HEK293 (cell line): ENCODE measurements around the gene MEIKIN.

ENCODE experiments used
- CTCF ChIA-PET: fragments of 350-600 bp; formaldehyde crosslinking; extraction: SDS; loops from one replicate; lab custom pipeline; 2021; ENCODE audit warnings: antibody characterized with exemption; lab: Yijun Ruan, JAX
- POLR2A ChIA-PET: fragments of 300-600 bp; formaldehyde crosslinking; extraction: SDS; loops from one replicate; lab custom pipeline; 2020; ENCODE audit warnings: antibody characterized with exemption, inconsistent platforms; lab: Yijun Ruan, JAX
- H3K27ac ChIP-seq: fragments of 200-500 bp; sonication (Bioruptor generic); 2 replicates; pipeline ENCODE4 v1.5.1; 2014; ENCODE audit warnings: low read depth, low read length, control low read depth, inconsistent platforms; ENCODE audit errors: extremely low read depth
- H3K36me3 ChIP-seq, 2 experiments: fragments of 200-500 bp in 1 of 2; sonication (Bioruptor generic) in 1 of 2; 1 replicate in 1 of 2; 2 replicates in 1 of 2; pipeline ENCODE4 v1.5.1; 2014 to 2017; ENCODE audit warnings: inconsistent platforms in 2 of 2, low read length in 2 of 2; ENCODE audit not compliant: control insufficient read depth in 2 of 2, insufficient read depth in 1 of 2
- H3K4me1 ChIP-seq: fragments of 200-500 bp; sonication (Bioruptor generic); 2 replicates; pipeline ENCODE4 v1.5.1; 2014; ENCODE audit warnings: mild to moderate bottlenecking, low read length, inconsistent platforms; ENCODE audit not compliant: control insufficient read depth, insufficient read depth
- H3K4me3 ChIP-seq: 2 replicates; pipeline ENCODE4 v1.5.1; 2011; ENCODE audit warnings: low read depth, mild to moderate bottlenecking, control low read depth, low read length, moderate library complexity
- H3K9me3 ChIP-seq: fragments of 200-500 bp; sonication (Bioruptor generic); 2 replicates; pipeline ENCODE4 v1.5.1; 2014; ENCODE audit warnings: low read depth, low read length, inconsistent platforms; ENCODE audit not compliant: control insufficient read depth, insufficient read depth
- BCL11A ChIP-seq: fragments of 450-650 bp; formaldehyde crosslinking; IDR thresholded peaks from 2 replicates; pipeline ENCODE4 v1.5.1; 2016; ENCODE audit warnings: low read depth, missing biosample characterization, missing genetic modification characterization
- PRDM6 ChIP-seq: fragments of 450-650 bp; formaldehyde crosslinking; IDR thresholded peaks from 2 replicates; pipeline ENCODE4 v1.5.1; 2017; ENCODE audit warnings: missing biosample characterization, missing genetic modification characterization
- SCRT1 ChIP-seq: fragments of 450-650 bp; formaldehyde crosslinking; IDR thresholded peaks from 2 replicates; pipeline ENCODE4 v1.5.1; 2016; ENCODE audit warnings: missing biosample characterization, missing genetic modification characterization, borderline replicate concordance
- ZBTB17 ChIP-seq: fragments of 450-650 bp; formaldehyde crosslinking; IDR thresholded peaks from 2 replicates; pipeline ENCODE4 v1.5.1; 2016; ENCODE audit warnings: missing biosample characterization, missing genetic modification characterization
- ZBTB21 ChIP-seq: fragments of 450-650 bp; formaldehyde crosslinking; IDR thresholded peaks from 2 replicates; pipeline ENCODE4 v1.5.1; 2017; ENCODE audit warnings: missing biosample characterization, missing genetic modification characterization
- ZNF121 ChIP-seq: fragments of 450-650 bp; formaldehyde crosslinking; IDR thresholded peaks from 2 replicates; pipeline ENCODE4 v1.5.1; 2016; ENCODE audit warnings: missing biosample characterization, missing genetic modification characterization
- ZNF214 ChIP-seq: fragments of 450-650 bp; formaldehyde crosslinking; IDR thresholded peaks from 2 replicates; pipeline ENCODE4 v1.5.1; 2017; ENCODE audit warnings: missing biosample characterization, mild to moderate bottlenecking, missing genetic modification characterization, borderline replicate concordance
- ZNF350 ChIP-seq: fragments of 450-650 bp; formaldehyde crosslinking; IDR thresholded peaks from 2 replicates; pipeline ENCODE4 v1.5.0; 2017; ENCODE audit warnings: missing biosample characterization, mild to moderate bottlenecking, missing genetic modification characterization
- ZNF37A ChIP-seq: fragments of 450-650 bp; IDR thresholded peaks from 2 replicates; pipeline ENCODE4 v1.5.1; 2018; ENCODE audit warnings: missing biosample characterization, missing genetic modification characterization
- ZNF654 ChIP-seq: fragments of 450-650 bp; formaldehyde crosslinking; IDR thresholded peaks from 2 replicates; pipeline ENCODE4 v1.5.1; 2016; ENCODE audit warnings: low read depth, missing biosample characterization, missing genetic modification characterization
- ZNF660 ChIP-seq: fragments of 450-650 bp; IDR thresholded peaks from 2 replicates; pipeline ENCODE4 v1.5.1; 2018; ENCODE audit warnings: missing biosample characterization, mild to moderate bottlenecking, missing genetic modification characterization
- ZNF768 ChIP-seq: fragments of 450-650 bp; formaldehyde crosslinking; IDR thresholded peaks from 2 replicates; pipeline ENCODE4 v1.5.1; 2018; ENCODE audit warnings: missing biosample characterization, mild to moderate bottlenecking, missing genetic modification characterization
- TF ChIP-seq, protein P1 (sequence below): fragments of 450-650 bp; formaldehyde crosslinking; IDR thresholded peaks from 2 replicates; pipeline ENCODE4 v1.5.1; 2016; ENCODE audit warnings: missing biosample characterization, missing genetic modification characterization
- TF ChIP-seq, protein P2 (sequence below): fragments of 450-650 bp; formaldehyde crosslinking; IDR thresholded peaks from 2 replicates; pipeline ENCODE4 v1.5.1; 2016; ENCODE audit warnings: missing biosample characterization, missing genetic modification characterization
- TF ChIP-seq, protein P3 (sequence below): fragments of 450-650 bp; formaldehyde crosslinking; IDR thresholded peaks from 2 replicates; pipeline ENCODE4 v1.5.1; 2016; ENCODE audit warnings: missing biosample characterization, missing genetic modification characterization, borderline replicate concordance

Gene MEIKIN

DNA sequence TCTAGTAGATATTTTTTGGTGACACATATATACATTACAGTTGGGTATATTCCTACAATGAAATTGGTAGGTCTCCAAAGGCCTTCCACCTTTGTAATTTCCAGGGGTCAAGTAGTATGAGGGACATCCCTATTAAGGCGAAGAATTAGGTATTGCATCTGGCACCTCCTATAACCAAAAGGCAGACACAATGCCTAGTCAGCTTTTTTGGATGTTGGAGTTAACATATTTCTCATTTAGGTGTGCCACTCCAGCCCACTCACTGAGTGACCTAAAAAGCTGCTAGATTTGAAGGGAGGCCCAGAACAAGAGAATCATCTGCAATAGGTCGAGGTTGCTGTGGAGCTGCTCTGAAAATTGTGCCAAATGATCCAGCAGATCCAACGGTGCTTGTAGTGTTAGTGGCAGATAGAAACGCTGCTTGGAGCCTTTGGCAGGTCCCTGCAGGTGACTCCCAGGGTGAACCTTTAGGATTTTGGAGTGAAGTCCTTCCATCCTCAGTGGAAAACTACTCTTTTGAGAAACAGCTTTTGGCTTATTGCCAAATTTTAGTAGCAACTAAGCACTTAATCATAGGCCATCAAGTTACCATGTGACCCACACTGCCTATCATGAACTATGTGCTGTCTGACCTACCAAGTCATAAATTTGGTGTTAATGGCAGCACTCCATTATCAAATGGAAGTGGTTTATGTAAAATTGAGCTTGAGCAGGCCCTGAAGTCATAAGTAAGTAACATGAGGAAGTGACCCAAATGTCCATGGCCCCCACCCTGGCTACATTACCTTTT is 132.9 kb downstream of the MEIKIN start:
- TF ChIP-seq ZNF37A (0 out of 2 replicates have a peak, but pooled peaks have one; percentile 19), ZBTB17 (tag by site-specific recombination) (no peak), BCL11A (tag by site-specific recombination) (no peak), ZNF350 (tag by site-specific recombination) (peak; percentile 56; the same call in 1 of the 2 replicates), ZNF660 (tag by site-specific recombination) (0 out of 2 replicates have a peak, but pooled peaks have one; percentile 19)
- no peaks in the 10 kb centered on the region for H3K9me3 ChIP-seq
- no peaks in the 10 kb centered on the region for H3K4me1 ChIP-seq
- CTCF ChIA-PET: interaction anchor here (0.6 to 3.5 kb wide), 5 partner anchors 10 to 664 kb away, joined by 3 to 21 read pairs (median 3); no protein-coding TSS in a partner anchor
- no peaks in the 10 kb centered on the region for H3K36me3 ChIP-seq
- no peak overlapping the region for H3K27ac ChIP-seq
- POLR2A ChIA-PET: no interaction called here
- H3K4me3 ChIP-seq: no peak overlapping the region

DNA sequence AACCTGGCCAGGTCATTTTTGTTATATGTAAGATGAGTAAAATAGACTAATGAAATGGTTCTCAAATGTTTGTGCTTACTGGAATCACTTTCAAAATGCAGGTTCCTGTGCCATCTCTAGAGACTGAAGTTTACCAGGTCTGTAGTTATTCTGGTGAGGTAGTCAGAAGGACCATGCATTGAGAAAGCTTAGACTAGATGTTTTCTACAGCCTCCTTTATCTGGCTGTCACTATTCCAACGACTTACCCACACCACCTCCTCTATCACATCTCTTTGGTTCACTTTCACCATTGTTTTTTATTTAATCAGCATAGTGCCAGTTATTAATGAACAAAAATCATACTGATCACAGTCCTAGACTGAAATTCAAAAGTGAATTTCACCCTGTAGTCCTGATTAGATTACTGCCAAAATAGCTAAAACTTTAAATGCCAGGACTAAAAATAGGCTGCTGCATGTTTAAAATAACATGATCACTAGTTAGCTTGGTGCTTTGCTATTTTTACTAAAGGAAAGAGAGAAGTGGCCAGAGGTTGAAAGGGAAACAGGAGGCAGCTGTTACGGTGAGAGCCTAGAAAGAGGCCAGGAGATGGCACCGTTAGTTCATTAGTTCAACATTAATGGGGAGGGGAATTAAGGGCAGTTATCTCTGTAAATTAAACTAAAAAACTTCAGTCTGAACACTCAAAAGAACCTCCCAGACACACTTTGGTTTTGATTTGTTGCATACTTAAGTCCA is 134.8 kb downstream of the MEIKIN start:
- Histone ChIP-seq H3K4me3 (no peak overlapping the region), H3K9me3 (no peaks in the 10 kb centered on the region), H3K4me1 (no peaks in the 10 kb centered on the region), H3K36me3 (no peaks in the 10 kb centered on the region), H3K27ac (no peak overlapping the region)
- ChIA-PET CTCF (interaction anchor here (0.6 to 3.5 kb wide), 9 partner anchors 197 to 1849 kb away, joined by 3 to 21 read pairs (median 3); partner anchors contain the start of gene IL3), POLR2A (interaction anchor here (0.5 to 1.2 kb wide), 2 partner anchors 14 to 183 kb away, joined by 3 read pairs; partner anchors contain the start of gene FNIP1)
- peak; percentile 33 for TF ChIP-seq ZNF654
- TF ChIP-seq ZBTB21 (tag by site-specific recombination): no peak
- TF ChIP-seq, protein P1, sequence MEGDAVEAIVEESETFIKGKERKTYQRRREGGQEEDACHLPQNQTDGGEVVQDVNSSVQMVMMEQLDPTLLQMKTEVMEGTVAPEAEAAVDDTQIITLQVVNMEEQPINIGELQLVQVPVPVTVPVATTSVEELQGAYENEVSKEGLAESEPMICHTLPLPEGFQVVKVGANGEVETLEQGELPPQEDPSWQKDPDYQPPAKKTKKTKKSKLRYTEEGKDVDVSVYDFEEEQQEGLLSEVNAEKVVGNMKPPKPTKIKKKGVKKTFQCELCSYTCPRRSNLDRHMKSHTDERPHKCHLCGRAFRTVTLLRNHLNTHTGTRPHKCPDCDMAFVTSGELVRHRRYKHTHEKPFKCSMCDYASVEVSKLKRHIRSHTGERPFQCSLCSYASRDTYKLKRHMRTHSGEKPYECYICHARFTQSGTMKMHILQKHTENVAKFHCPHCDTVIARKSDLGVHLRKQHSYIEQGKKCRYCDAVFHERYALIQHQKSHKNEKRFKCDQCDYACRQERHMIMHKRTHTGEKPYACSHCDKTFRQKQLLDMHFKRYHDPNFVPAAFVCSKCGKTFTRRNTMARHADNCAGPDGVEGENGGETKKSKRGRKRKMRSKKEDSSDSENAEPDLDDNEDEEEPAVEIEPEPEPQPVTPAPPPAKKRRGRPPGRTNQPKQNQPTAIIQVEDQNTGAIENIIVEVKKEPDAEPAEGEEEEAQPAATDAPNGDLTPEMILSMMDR (tag by site-specific recombination): no peak
- TF ChIP-seq, protein P2, sequence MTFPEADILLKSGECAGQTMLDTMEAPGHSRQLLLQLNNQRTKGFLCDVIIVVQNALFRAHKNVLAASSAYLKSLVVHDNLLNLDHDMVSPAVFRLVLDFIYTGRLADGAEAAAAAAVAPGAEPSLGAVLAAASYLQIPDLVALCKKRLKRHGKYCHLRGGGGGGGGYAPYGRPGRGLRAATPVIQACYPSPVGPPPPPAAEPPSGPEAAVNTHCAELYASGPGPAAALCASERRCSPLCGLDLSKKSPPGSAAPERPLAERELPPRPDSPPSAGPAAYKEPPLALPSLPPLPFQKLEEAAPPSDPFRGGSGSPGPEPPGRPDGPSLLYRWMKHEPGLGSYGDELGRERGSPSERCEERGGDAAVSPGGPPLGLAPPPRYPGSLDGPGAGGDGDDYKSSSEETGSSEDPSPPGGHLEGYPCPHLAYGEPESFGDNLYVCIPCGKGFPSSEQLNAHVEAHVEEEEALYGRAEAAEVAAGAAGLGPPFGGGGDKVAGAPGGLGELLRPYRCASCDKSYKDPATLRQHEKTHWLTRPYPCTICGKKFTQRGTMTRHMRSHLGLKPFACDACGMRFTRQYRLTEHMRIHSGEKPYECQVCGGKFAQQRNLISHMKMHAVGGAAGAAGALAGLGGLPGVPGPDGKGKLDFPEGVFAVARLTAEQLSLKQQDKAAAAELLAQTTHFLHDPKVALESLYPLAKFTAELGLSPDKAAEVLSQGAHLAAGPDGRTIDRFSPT: no peak
- TF ChIP-seq ZNF768: no peak
- TF ChIP-seq SCRT1 (tag by site-specific recombination): no peak

GRCh38 chr5:131796793-131797693 is 148.4 kb downstream of the MEIKIN start, which contains the start of gene FNIP1:
FNIP1 (minus strand) TSS chr5:131797017; CDS start chr5:131796921, 96 bp downstream.
- peak within 1 kb of the TSS; percentile 70 for H3K4me3 ChIP-seq
- H3K36me3 ChIP-seq: peaks cover 0 to 4% of the 10 kb centered on the region in 2 experiments; a peak in 1 of 3 replicates
- ChIA-PET CTCF (interaction anchor here (2.1 to 2.4 kb wide), 2 partner anchors 208 to 211 kb away, joined by 7 to 8 read pairs; no protein-coding TSS in a partner anchor), POLR2A (interaction anchor here (0.6 to 1.7 kb wide), 17 partner anchors 9 to 1743 kb away, joined by 3 to 7 read pairs (median 4); no protein-coding TSS in a partner anchor)
- H3K27ac ChIP-seq: peak within 1 kb of the TSS; percentile 70; the same call in 1 of the 2 replicates
- H3K4me1 ChIP-seq: no peaks in the 10 kb centered on the region; the same call in 1 of the 2 replicates
- no peaks in the 10 kb centered on the region for H3K9me3 ChIP-seq
- TF ChIP-seq PRDM6 (tag by site-specific recombination): no peak
- TF ChIP-seq, protein P3, sequence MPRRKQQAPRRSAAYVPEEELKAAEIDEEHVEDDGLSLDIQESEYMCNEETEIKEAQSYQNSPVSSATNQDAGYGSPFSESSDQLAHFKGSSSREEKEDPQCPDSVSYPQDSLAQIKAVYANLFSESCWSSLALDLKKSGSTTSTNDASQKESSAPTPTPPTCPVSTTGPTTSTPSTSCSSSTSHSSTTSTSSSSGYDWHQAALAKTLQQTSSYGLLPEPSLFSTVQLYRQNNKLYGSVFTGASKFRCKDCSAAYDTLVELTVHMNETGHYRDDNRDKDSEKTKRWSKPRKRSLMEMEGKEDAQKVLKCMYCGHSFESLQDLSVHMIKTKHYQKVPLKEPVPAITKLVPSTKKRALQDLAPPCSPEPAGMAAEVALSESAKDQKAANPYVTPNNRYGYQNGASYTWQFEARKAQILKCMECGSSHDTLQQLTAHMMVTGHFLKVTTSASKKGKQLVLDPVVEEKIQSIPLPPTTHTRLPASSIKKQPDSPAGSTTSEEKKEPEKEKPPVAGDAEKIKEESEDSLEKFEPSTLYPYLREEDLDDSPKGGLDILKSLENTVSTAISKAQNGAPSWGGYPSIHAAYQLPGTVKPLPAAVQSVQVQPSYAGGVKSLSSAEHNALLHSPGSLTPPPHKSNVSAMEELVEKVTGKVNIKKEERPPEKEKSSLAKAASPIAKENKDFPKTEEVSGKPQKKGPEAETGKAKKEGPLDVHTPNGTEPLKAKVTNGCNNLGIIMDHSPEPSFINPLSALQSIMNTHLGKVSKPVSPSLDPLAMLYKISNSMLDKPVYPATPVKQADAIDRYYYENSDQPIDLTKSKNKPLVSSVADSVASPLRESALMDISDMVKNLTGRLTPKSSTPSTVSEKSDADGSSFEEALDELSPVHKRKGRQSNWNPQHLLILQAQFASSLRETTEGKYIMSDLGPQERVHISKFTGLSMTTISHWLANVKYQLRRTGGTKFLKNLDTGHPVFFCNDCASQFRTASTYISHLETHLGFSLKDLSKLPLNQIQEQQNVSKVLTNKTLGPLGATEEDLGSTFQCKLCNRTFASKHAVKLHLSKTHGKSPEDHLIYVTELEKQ (tag by site-specific recombination): no peak; the same call in 1 of the 2 replicates
- no peak for TF ChIP-seq ZNF214 (tag by site-specific recombination)
- no peak for TF ChIP-seq ZNF768
- no peak for TF ChIP-seq ZNF121
